Astrocyte (in vitro differentiated cells and primary cell): Measurements from ENCODE around the gene TMC2.

ENCODE experiments used
- EZH2 ChIP-seq: IDR thresholded peaks from 2 replicates; pipeline ENCODE4 v1.6.1; 2012; ENCODE audit warnings: mild to moderate bottlenecking, low read length, inconsistent platforms; ENCODE audit not compliant: insufficient read depth
- TF ChIP-seq, protein P1 (sequence below): IDR thresholded peaks from 2 replicates; pipeline ENCODE4 v1.5.1; 2011; ENCODE audit warnings: low read depth, mild to moderate bottlenecking, inconsistent platforms, low read length, moderate library complexity; ENCODE audit not compliant: insufficient read depth

DNA sequence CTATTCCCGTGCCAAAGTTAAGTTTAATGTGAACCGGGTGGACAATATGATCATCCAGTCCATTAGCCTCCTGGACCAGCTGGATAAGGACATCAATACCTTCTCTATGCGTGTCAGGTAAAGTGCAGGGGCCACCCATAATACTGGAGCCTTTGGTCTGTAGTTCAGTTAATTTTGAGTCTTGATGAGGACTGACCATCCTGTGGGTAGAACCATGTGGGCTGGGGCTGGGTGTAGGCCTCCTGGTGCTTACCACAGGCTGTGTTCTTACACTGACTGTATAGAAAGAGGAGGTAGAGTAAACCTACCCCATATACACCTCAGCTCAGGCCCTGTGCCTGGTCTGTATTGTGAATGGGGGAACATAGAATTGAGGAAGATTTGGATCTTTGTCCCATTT, 118.5 kb downstream of the TMC2 start:
- TF ChIP-seq, protein P1, sequence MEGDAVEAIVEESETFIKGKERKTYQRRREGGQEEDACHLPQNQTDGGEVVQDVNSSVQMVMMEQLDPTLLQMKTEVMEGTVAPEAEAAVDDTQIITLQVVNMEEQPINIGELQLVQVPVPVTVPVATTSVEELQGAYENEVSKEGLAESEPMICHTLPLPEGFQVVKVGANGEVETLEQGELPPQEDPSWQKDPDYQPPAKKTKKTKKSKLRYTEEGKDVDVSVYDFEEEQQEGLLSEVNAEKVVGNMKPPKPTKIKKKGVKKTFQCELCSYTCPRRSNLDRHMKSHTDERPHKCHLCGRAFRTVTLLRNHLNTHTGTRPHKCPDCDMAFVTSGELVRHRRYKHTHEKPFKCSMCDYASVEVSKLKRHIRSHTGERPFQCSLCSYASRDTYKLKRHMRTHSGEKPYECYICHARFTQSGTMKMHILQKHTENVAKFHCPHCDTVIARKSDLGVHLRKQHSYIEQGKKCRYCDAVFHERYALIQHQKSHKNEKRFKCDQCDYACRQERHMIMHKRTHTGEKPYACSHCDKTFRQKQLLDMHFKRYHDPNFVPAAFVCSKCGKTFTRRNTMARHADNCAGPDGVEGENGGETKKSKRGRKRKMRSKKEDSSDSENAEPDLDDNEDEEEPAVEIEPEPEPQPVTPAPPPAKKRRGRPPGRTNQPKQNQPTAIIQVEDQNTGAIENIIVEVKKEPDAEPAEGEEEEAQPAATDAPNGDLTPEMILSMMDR = no peak
- no peak for TF ChIP-seq EZH2
